Suprapubic skin (tissue), 4 donors: ENCODE data around the gene TMED6.

Experiments used
- EP300 ChIP-seq: sonication (generic); formaldehyde crosslinking; IDR thresholded peaks from one replicate; pipeline ENCODE4 v1.6.1; 2017; ENCODE audit warnings: antibody characterized with exemption
- POLR2AphosphoS5 ChIP-seq, 3 donors: sonication (generic); formaldehyde crosslinking; IDR thresholded peaks; one replicate each; pipeline ENCODE4 v1.6.1; 2017; ENCODE audit warnings: antibody characterized with exemption in 3 of 3

DNA sequence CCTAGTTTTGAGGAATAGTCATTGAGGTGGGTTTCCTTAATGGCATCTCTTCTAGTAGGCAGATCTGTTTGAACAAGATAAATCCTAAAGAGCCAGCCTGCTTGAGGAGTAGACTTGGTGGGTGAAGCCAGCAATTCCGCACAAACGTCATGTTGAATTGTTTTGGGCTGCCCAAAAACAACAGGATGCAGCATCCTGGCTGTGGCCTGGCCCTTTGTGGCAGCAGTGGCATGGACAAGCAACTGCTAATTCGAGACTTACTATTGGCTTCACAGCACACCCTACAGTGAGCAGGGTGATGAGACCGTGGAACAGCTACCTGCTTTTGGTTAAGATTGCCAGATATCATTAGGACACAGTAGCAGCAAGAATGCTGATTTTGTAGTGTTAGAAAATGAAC lies 49.7 kb downstream of the TMED6 start:
- no peak for TF ChIP-seq POLR2AphosphoS5 (IDR thresholded peaks at IDR 0.05)
- no peak for TF ChIP-seq EP300
